HUDEP-2 (cell line): ENCODE data around the gene NAA80.

Experiments
- DNase-seq, 76 experiments: peaks; one replicate each; lab custom pipeline; 2025; ENCODE audit not compliant: unreplicated experiment in 76 of 76; lab: John Stamatoyannopoulos, UW

The NAA80 gene

DNA sequence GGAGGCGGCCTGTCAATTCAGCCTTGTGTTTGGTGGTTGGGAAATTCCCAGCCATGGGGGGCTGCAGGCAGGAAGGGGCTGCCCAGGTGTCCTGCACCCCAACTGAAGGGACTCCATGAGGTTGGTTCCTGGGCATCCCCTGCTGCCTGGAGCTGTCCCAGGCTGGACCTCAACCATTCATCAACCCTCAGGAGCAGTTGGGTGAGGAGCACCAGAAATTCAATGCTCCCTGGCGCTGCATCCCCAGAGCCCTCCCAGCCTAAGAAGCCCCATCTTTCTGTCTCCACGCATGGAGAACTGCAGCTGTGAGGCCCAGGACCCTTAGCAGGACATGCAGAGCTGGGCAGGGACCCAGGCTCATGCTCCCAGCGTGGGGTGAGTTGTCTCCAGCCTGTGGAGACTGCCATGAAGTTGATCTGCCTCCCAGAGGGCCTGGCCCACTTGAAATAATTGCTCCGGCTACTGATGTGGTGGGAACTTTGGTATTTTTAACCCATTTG is 38.2 kb downstream of the NAA80 start:
- DNase-seq: no peak

- DNase-seq: peak in 73 of 76 experiments; percentile 14 to 89 (median 72)
These were observed 38.9 kb downstream of the NAA80 start for GRCh38 chr3:50260027-50260941.

DNA sequence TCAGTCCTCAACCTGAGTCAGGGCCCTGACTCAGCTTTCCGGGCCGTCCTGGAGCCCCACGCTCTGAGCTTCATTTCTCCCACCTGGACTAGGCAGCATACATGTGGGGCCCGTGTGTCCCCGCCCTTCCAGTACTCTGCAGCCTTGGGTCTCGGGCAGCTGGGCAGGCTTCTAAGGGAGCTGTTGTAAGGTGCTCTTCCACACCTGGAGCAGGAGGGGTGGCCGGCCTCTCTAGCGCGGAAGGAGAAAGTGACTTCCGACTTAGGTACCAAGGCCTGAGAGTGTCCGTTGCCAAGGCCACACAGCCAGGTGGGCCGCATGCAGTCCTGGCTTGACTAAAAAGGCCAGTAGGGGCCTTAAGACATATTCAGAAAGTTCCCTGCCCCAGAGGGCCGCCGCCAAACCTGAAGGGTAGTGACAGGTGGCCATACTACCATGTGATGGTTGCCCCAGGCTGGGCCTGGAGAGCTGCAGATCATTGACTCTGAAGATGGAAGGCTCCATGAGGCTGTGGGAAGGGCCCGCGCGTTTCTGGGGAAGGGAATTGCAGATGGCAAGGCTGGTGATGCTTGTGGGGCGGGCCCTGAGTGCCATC is 39.7 kb downstream of the NAA80 start:
- DNase-seq: no peak

GRCh38 chr3:50258979-50259378 is 40.2 kb downstream of the NAA80 start:
- DNase-seq: no peak

DNA sequence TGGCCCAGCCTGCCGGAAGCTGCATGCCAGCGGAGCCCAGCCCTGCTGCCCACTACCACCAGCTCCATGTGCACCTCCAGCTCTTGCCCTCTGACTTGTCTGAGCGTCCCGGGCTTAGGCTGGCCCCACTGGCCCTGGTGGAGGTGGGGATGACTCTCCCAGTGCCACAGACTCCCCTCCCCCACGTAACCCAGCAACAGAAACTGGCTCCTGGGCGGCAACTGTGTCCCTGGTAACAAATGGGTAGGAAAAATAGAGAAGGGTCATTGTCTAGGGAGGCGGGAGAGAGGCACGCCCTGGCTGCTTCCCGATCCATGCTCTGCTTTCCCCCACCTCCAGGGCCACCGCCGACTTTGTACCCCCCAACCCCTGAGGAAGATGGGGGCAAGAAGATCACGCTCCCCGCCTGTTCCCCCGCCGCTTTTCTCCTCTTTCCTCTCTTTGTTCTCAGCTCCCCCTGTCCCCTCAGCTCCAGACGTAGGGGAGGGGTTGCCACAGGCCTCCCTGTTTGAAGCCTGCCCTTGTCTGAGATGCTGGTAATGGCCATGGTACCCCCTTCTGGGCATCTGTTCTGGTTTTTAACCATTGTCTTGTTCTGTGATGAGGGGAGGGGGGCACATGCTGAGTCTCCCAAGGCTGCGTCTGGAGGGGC is 41.0 kb downstream of the NAA80 start:
- no peak for DNase-seq

- DNase-seq: peak in 44 of 76 experiments; percentile 4 to 65 (median 32)
These were observed 42.0 kb downstream of the NAA80 start for GRCh38 chr3:50256978-50257890.

DNA sequence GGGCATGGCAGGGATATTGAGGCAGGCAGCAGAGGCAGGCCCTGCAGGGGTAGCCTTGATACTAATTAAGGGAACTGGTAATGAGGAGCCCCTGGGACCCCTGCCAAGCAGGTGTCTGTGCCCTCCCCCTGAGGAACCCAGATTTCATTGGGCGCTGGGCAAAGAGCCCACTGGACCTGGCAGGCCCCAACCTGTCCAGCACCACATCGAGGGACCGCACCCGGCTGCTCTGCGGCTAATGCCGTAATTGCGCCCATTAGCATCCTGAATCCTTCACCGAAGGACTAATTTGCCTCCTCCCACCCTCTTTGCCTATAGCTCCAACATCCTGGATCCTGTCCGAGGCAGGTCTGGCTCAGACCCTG is 44.0 kb downstream of the NAA80 start:
- DNase-seq: no peak

DNA sequence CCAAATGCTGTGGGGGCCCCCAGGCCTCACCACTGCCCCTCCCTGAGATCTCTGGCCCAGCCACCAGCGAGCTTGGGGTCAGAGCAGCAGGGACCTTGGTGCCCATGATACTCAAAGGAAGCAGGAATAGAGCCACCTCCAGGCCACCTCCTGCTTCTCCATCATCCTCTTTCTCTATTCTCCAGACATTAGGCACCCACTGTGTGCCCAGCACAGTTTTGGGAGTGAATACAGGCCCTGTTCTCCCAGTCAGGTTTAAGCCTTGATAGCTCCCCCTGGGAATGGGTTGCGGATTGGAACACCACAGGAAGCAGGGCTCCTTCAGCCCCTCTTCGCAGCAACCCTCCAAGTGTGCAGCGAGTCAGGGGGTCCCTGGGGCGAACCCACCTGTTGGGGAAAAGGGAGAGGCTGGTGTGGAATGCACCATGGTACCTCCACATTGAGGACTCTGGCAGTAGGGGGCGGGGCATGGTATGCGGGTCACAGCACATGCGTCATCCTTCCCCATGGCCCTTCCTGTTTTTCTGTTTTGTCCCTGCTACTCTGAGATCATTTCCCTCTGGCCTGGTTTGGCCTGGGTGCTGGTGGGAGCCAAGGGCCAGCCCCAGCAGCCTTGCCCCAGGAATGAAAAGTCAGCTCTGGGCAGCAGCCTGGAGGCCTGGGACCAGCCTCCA is 44.5 kb downstream of the NAA80 start:
- no peak for DNase-seq

DNA sequence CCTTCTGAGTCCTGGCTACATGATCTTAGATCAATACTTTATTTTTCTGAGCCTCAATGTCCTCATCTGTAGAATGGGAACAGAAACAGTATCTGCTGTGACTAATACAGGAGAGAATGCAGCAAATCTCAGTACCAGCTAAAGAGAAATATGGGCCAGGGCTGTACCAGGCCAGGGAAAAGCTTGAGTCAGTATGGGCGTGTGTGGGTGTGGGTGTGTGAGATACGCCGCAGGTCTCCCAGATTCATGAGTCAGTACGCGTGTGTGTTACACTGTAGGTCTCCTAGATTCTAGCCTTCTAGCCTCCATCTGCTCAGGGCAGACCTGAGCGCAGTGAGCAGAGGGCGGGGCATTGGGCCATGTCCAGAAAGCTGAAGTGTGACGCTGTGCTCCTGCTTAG is 48.0 kb downstream of the NAA80 start:
- DNase-seq: peak in 70 of 76 experiments; percentile 31 to 92 (median 66)

- no peak for DNase-seq
These were observed 48.7 kb downstream of the NAA80 start for GRCh38 chr3:50250514-50250913.

GRCh38 chr3:50249457-50249856 is 49.7 kb downstream of the NAA80 start:
- no peak for DNase-seq

DNA sequence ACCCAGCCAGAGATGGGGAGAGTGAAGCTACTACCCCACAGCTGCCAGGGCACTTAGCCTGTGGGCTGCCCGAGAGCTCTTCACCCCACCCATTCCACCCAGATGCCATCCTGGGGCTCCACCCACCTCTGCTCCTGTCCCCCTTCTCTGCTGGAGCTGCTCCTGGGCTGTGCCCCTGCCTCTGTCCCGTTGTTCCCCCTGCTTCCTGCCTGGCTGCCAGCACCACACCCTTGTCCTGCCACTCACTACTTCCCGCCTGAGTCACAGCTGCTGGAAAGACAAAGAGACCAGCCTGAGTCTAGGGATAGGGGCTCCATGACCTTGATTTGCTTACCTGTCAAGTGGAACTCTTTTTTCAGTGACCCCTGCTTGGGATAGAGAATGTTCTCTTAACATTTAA is 50.8 kb downstream of the NAA80 start:
- no peak for DNase-seq

DNA sequence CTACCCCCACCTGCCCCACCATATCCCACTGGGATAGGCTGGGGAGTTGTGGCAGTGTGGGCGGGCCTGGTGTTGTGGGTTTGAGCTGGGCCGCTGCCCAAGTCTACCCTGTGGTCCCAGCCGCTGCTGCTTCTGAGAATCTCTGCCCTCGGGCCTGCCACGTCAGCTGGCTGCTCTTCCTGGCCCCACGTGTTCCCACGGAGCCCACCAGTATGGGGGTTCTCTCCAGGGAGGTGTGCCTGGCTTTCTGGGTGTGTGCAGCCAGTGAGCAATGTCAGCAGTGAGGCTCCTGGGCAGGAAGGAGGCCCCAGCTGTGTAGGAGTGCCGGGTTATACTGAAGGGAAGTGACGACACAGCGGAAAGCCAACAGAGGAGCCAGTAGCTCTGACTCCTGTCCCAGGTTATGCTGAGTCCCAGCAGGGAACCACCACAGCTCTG is 52.7 kb downstream of the NAA80 start:
- peak in 62 of 76 experiments; percentile 17 to 88 (median 59) for DNase-seq
